Colonic mucosa (tissue), 4 donors: ENCODE measurements around the gene GOLIM4. TPM values are rescaled to one million over a fixed set of nuclear protein-coding genes. Genes with fewer than 3 reads are reported as not detected.

Experiments
- DNase-seq: peaks from one replicate; pipeline ENCODE4 v3.0.0-alpha.2; 2020
- H3K27ac ChIP-seq: fragments of 200-600 bp; one replicate; pipeline ENCODE4 v1.8.0; 2021
- H3K27me3 ChIP-seq: fragments of 200-600 bp; one replicate; pipeline ENCODE4 v1.8.0; 2021
- H3K36me3 ChIP-seq: fragments of 200-600 bp; one replicate; pipeline ENCODE4 v1.8.0; 2021
- H3K4me1 ChIP-seq: fragments of 200-600 bp; one replicate; pipeline ENCODE4 v1.8.0; 2021; ENCODE audit warnings: mild to moderate bottlenecking
- H3K4me3 ChIP-seq: fragments of 200-600 bp; one replicate; pipeline ENCODE4 v1.8.0; 2021
- H3K9ac ChIP-seq, 2 donors: one replicate each; pipeline ENCODE4 v1.7.0; 2013; ENCODE audit warnings: control low read depth in 2 of 2, low read depth in 2 of 2, low read length in 2 of 2
- H3K9me3 ChIP-seq: fragments of 200-600 bp; one replicate; pipeline ENCODE4 v1.8.0; 2021
- intact Hi-C: fragments of 100-400 bp; cut with DNase I; formaldehyde crosslinking; loops from one replicate; pipeline ENCODE4 v1.14.1; 2022
- total RNA-seq, 2 donors: library from RNA; stranded (reverse); fragmentation: NEBNext Ultra II Directional in 1 of 2; extraction: Animal tissue kit (Norgen Biotek cat#: 25700) in 1 of 2; gene quantifications; one replicate each; pipeline ENCODE4 v1.2.1, GENCODE V29; 2021
- TF ChIP-seq, protein P1 (sequence below): fragments of 200-600 bp; IDR thresholded peaks from one replicate; pipeline ENCODE4 v1.8.0; 2022; ENCODE audit warnings: antibody characterized with exemption, mild to moderate bottlenecking
- donor health status: healthy.
- donor health status: DM: no; HTN: no; CAD: no.
- donor health status: DM: no; HTN: no; CAD: no.

The GOLIM4 gene
- total RNA-seq, 2 donors from 2014 or later, result 73.8 to 79.4 TPM

DNA sequence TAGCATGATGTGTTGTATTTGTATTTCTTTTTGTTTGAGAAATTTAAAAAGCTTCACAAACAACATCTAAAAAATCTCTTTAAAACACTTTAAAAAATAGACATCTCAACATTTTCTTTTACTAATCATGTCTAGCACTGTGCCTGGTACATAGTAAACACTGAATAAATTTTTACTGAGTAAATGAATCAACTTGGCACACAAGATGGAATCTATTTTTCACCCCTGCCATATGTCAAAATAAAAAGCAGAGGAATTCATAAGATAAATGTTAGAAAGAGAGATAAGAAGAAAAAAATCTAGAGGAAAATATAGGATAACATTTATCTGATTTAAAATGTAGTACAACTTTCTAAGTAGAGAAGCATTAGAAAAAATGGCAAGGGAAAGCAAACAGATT is 8.6 kb upstream of the GOLIM4 start:
- H3K9ac ChIP-seq, result no peak overlapping the region
- no peak overlapping the region for H3K4me3 ChIP-seq
- H3K4me1 ChIP-seq, result no peaks in the 10 kb centered on the region
- TF ChIP-seq, protein P1, sequence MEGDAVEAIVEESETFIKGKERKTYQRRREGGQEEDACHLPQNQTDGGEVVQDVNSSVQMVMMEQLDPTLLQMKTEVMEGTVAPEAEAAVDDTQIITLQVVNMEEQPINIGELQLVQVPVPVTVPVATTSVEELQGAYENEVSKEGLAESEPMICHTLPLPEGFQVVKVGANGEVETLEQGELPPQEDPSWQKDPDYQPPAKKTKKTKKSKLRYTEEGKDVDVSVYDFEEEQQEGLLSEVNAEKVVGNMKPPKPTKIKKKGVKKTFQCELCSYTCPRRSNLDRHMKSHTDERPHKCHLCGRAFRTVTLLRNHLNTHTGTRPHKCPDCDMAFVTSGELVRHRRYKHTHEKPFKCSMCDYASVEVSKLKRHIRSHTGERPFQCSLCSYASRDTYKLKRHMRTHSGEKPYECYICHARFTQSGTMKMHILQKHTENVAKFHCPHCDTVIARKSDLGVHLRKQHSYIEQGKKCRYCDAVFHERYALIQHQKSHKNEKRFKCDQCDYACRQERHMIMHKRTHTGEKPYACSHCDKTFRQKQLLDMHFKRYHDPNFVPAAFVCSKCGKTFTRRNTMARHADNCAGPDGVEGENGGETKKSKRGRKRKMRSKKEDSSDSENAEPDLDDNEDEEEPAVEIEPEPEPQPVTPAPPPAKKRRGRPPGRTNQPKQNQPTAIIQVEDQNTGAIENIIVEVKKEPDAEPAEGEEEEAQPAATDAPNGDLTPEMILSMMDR, result no peak
- no peaks in the 10 kb centered on the region for H3K27me3 ChIP-seq
- H3K27ac ChIP-seq, result no peak overlapping the region
- no peaks in the 10 kb centered on the region for H3K9me3 ChIP-seq
- intact Hi-C loops, result loop anchor here (10.0 kb wide), 1 partner anchor 50 kb away; no protein-coding TSS in a partner anchor
- no peak for DNase-seq
- no peaks in the 10 kb centered on the region for H3K36me3 ChIP-seq

DNA sequence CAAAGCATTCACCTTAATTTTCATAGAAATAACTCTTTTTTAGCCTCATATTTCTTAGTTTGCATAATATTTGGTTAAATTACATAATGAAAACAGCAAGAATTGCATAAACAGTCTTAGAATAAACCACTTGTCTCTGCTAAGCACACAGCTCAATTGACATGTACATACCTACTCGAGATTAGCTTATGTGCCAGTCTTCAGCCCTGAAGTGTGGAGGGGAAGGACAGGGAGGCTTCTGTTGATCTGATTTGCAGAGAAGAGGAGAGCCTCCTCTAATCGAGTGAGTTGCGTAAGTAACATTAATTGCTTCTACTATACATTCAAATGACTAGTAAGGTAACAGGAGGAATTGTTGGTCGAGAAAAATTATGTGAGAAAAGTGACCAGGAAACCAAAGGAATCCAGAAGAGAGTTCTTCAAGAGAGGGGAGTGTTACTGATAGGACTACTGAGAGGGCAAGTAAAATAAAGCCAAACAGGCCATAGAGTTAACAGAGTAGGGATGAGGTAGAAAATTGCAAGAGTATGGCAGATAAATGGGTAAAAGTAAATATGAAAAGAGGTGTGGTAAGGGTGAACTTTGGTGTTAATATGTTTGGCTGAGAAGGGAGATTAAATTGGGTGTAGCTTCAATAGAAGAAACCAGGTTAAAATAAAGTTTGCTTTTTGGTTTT is 7.1 kb upstream of the GOLIM4 start:
- no peak overlapping the region for H3K9ac ChIP-seq
- no peaks in the 10 kb centered on the region for H3K27me3 ChIP-seq
- no peak for DNase-seq
- no peaks in the 10 kb centered on the region for H3K9me3 ChIP-seq
- TF ChIP-seq, protein P1, result no peak
- no peaks in the 10 kb centered on the region for H3K36me3 ChIP-seq
- intact Hi-C loops, result loop anchor here (10.0 kb wide), 1 partner anchor 48 kb away; no protein-coding TSS in a partner anchor
- no peaks in the 10 kb centered on the region for H3K4me1 ChIP-seq
- no peak overlapping the region for H3K4me3 ChIP-seq
- no peak overlapping the region for H3K27ac ChIP-seq

DNA sequence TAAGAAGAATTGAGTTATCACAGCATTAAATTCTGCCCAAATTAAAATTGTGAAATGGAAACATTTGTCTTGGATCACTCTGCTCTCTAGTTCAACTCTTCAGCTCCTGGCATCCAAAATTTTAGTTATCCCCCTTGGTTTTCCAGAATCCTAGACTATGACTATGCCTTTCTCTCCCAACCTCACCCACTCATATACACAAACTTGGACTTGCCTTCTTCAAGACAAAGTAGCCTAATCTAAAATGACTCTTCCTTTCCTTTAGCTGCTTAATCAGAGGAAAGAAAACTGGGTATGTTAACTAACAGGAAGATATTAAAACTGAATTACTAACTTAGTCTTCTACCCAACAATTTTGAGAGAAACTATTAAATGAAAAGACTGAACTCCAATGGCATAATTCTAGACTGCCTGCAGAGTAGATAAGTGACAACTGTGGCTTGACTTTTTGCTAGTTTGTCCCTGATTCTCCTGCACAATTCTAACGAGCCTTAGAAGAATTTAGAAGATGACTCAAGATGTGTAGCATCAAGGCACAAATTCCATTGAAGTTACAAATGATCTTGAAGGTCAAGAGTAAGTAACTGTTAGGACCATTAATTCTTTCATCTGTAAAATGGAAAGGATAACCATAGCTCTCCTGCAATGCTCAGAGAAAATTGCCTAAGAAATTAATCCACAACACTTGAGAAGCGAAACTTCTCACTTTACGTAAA is 5.2 kb upstream of the GOLIM4 start:
- DNase-seq, result no peak
- Histone ChIP-seq H3K4me3 (no peak overlapping the region), H3K4me1 (no peaks in the 10 kb centered on the region), H3K9me3 (no peaks in the 10 kb centered on the region), H3K9ac (no peak overlapping the region), H3K36me3 (no peaks in the 10 kb centered on the region), H3K27ac (no peak overlapping the region), H3K27me3 (no peaks in the 10 kb centered on the region)
- TF ChIP-seq, protein P1, result no peak
- intact Hi-C loops, result loop anchor here (10.0 kb wide), 1 partner anchor 46 kb away; no protein-coding TSS in a partner anchor

DNA sequence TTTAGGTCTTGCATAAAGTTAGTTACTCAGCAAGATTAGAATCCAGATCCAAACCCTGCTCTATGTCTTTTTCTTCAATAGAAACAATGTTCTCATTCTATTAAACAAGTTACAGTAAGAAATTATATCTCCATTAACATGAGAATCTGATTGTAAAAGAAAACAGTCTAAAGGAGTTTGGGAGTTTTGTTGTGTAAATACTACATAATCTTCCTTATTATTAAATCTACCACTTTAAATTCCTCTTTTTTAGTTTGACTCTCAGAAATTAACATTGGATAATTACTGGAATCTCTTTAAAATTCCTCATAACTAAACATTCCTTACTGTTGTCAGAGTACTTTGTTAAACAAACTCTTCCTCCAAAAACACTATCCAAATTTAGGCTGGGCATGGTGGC is 1.7 kb upstream of the GOLIM4 start:
- TF ChIP-seq, protein P1, result no peak
- Histone ChIP-seq H3K4me3 (no peak overlapping the region), H3K9me3 (no peaks in the 10 kb centered on the region), H3K4me1 (no peaks in the 10 kb centered on the region), H3K27ac (peak overlapping the region; percentile 9), H3K27me3 (no peaks in the 10 kb centered on the region), H3K36me3 (no peaks in the 10 kb centered on the region), H3K9ac (no peak overlapping the region)
- DNase-seq, result no peak
- intact Hi-C loops, result no loop called here

DNA sequence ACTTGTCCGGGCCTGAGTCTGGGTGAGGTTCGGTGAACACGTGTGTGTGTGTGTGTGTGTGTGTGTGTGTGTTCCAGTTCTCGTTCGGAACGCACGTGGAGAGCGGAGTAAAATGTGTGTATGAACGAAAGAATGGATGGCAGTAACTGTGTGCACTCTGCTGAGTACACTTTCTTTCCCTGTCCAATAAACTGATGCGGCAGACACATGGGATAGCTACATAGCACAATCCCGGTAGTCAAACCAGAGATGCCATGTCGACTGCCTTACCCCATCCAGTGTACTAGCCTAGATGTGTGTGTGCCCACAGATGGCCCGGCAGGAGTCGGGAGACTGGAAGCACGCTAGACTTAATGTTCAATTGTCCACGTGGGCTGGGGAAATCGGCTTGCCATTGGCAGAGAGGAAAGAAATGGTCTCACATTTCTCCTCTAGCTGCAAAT is 507 bp upstream of the GOLIM4 start:
- TF ChIP-seq, protein P1, result no peak
- Histone ChIP-seq H3K4me1 (no peaks in the 10 kb centered on the region), H3K36me3 (no peaks in the 10 kb centered on the region), H3K27me3 (no peaks in the 10 kb centered on the region), H3K9me3 (no peaks in the 10 kb centered on the region), H3K9ac (peak overlapping the region; percentile 33 to 92), H3K4me3 (peak overlapping the region; percentile 69), H3K27ac (peak overlapping the region; percentile 91)
- peak; percentile 76 for DNase-seq
- intact Hi-C loops, result no loop called here
